Activated T-cell treated with anti-CD3 and anti-CD28 coated beads, Interleukin-2, amount 50 U/mL, for 4 hours (primary cell): ENCODE data around the gene GRK5. TPM values are rescaled to one million over a fixed set of nuclear protein-coding genes. Genes with fewer than 3 reads are reported as not detected.
"Not testable (repeated sequence)": the region's sequence is repeated elsewhere in the genome, so short reads cannot be mapped to it uniquely, and the experiment has no call there.

Experiments
- ATAC-seq, 2 donors: fragments of 200-7000 bp; cut with Tn5 transposase; one replicate each; pipeline ENCODE4 v1.10.0; 2021
- DNase-seq: peaks from one replicate; pipeline ENCODE4 v3.0.0-alpha.2; 2020
- H3K27me3 Mint-ChIP-seq: one replicate; pipeline ENCODE4 v1.8.0; 2021; ENCODE audit warnings: low read depth, mixed read lengths
- H3K36me3 Mint-ChIP-seq: one replicate; pipeline ENCODE4 v1.8.0; 2022; ENCODE audit warnings: mixed read lengths; ENCODE audit not compliant: insufficient read depth
- H3K4me1 Mint-ChIP-seq: one replicate; pipeline ENCODE4 v1.8.0; 2021; ENCODE audit warnings: low read depth, mixed read lengths
- H3K4me3 Mint-ChIP-seq: one replicate; pipeline ENCODE4 v1.8.0; 2021; ENCODE audit warnings: mild to moderate bottlenecking, moderate library complexity, mixed read lengths
- H3K9me3 Mint-ChIP-seq: one replicate; pipeline ENCODE4 v1.8.0; 2021; ENCODE audit warnings: mixed read lengths
- total RNA-seq, 3 donors: library from RNA; stranded (reverse); gene quantifications; one replicate each; pipeline ENCODE4 v1.2.1, GENCODE V29; 2021

GRK5 gene
- total RNA-seq, 3 donors from 2014 or later = 14.0 to 15.6 (median 15.3) TPM

DNA sequence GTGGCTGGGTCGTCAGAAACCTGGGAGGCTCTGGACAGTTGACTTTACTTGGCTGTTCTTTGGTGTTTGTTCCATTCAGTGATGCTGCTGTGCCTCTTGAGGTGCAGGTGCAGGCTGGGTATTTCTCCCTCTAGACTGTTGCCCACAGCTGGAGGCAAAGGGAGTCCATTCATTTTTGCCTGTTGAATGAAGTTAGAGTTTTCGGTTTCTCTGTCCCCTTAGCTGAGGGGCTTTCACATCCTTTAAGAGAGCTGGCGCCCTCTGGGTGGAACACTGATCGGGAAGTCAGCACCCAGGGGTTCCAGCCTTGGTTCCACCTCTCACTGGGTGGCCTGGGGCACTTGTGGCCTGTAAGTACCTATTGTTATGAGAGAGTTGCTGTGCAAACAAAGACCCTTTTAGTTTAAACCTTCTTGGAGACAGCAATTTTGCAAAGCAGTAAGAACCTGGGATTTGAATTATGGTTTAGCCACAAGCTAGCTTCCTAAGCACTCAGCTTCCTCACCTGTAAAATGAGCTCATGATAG, 67.2 kb downstream of the GRK5 start:
- DNase-seq (no peak), ATAC-seq (no peak)
- Mint-ChIP-seq H3K4me1 (peaks cover 61% of the 10 kb centered on the region), H3K4me3 (no peak overlapping the region), H3K36me3 (no peaks in the 10 kb centered on the region), H3K9me3 (no peaks in the 10 kb centered on the region), H3K27me3 (no peaks in the 10 kb centered on the region)

DNA sequence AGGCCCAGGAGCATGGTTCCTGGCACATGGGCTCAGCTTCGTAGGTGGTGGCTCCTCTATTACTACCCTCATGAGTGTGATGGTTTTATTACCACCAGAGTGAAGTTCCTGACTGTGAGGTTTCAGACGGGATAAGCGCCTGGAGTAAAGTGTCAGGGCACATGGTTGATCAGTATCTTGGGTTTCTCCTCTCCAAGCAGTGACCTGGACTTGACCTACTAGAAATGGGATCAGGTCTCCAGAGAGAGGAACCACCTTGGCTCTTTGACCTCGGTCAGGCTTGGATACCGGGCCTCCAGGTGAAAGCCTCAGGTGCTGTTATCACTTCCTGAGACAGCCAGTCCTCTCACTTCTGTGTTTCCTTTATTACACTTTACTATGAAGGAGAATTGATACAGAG, 67.7 kb downstream of the GRK5 start:
- H3K4me1 Mint-ChIP-seq = peaks cover 59% of the 10 kb centered on the region
- H3K27me3 Mint-ChIP-seq = no peaks in the 10 kb centered on the region
- H3K36me3 Mint-ChIP-seq = no peaks in the 10 kb centered on the region
- H3K4me3 Mint-ChIP-seq = no peak overlapping the region
- DNase-seq = no peak
- H3K9me3 Mint-ChIP-seq = no peaks in the 10 kb centered on the region
- ATAC-seq = no peak

DNA sequence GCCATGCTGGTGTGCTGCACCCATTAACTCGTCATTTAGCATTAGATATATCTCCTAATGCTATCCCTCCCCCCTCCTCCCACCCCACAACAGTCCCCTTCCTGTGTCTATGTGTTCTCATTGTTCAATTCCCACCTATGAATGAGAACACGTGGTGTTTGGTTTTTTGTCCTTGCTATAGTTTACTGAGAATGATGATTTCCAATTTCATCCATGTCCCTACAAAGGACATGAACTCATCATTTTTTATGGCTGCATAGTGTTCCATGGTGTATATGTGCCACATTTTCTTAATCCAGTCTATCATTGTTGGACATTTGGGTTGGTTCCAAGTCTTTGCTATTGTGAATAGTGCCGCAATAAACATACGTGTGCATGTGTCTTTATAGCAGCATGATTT, 68.8 kb downstream of the GRK5 start:
- DNase-seq, H3K9me3 Mint-ChIP-seq, H3K36me3 Mint-ChIP-seq, H3K27me3 Mint-ChIP-seq, ATAC-seq, H3K4me3 Mint-ChIP-seq: not testable (repeated sequence)
- H3K4me1 Mint-ChIP-seq = peaks cover 58% of the 10 kb centered on the region

DNA sequence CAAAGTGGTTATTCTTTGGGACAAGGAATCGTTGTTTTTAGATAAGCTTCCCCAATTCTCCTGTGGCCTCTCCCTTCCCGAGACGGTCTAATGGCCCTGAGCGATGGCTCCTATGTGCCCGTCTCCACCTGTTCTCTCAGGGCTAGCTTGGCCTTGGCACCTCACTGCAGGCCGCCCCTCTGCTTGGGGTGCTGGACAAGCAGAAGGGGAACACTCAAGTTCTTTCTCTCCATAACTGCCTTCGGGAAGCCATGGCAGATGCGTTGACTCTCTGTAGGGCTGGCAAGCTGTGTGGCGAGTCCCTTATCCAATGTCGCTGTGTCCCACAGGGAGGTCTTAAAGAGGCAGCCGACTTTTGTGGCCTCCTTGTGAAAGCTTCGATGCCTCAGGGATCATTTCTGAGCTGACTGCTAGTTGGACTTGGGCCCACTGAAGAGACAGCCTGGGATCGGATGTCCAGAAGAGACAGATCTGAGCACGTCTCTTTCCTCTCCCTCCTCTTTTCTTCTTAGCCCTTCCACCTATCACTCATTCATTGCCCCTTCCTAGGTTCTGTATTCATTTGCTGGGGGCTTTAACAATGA, 70.8 kb downstream of the GRK5 start:
- peaks cover 53% of the 10 kb centered on the region for H3K4me1 Mint-ChIP-seq
- peaks cover 5% of the 10 kb centered on the region for H3K36me3 Mint-ChIP-seq
- no peaks in the 10 kb centered on the region for H3K27me3 Mint-ChIP-seq
- no peak for DNase-seq
- H3K4me3 Mint-ChIP-seq = no peak overlapping the region
- no peak for ATAC-seq
- H3K9me3 Mint-ChIP-seq = no peaks in the 10 kb centered on the region

DNA sequence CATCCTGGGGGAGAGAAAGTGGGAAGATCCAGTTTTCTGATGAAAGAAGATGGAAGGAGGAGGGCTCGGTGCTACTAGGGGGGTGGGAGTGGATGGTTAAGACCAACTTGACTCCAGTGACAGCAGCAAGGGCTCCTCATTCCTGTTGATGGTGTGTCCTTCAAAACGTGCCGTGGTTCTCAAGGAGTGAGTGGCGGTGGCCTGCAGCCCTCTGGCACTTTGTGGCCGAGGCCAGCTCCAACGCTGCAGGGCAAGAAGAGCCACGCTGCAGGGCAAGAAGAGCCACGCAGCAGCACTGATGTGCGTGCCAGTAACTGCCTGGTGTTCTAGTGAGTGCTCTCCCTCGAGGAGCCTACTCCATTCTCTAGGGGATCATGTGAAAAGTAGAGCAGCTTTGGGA, 72.1 kb downstream of the GRK5 start:
- H3K4me3 Mint-ChIP-seq = no peak overlapping the region
- H3K9me3 Mint-ChIP-seq = no peaks in the 10 kb centered on the region
- H3K27me3 Mint-ChIP-seq = no peaks in the 10 kb centered on the region
- ATAC-seq = no peak
- peaks cover 5% of the 10 kb centered on the region for H3K36me3 Mint-ChIP-seq
- peaks cover 53% of the 10 kb centered on the region for H3K4me1 Mint-ChIP-seq
- no peak for DNase-seq

DNA sequence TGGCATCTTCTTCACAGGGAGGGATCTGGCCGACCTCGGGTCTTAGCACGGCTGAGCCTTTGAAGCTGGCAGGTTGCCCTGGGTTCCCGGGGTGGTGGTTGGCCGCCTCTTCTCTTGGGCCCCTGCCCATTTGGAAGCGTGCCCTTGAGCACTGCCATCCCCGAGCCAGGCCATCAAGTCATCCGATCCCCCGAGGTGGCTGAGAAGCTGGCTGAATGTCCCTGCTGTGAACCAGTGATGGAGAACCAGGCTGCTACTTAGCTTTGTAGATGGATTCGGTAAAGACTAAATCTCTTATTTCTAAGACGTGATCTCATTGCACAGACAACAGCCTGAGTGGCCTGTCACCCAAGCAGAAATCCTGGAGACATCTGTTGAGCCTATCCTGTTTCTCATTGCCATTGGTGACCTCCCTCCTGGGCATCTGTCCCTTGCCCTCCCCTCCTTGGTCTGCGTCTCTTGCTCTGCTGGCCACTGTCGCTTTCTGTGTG, 74.3 kb downstream of the GRK5 start:
- ATAC-seq = no peak
- Mint-ChIP-seq H3K4me1 (peaks cover 64% of the 10 kb centered on the region), H3K4me3 (no peak overlapping the region), H3K9me3 (no peaks in the 10 kb centered on the region), H3K36me3 (peaks cover 5% of the 10 kb centered on the region), H3K27me3 (no peaks in the 10 kb centered on the region)
- no peak for DNase-seq

DNA sequence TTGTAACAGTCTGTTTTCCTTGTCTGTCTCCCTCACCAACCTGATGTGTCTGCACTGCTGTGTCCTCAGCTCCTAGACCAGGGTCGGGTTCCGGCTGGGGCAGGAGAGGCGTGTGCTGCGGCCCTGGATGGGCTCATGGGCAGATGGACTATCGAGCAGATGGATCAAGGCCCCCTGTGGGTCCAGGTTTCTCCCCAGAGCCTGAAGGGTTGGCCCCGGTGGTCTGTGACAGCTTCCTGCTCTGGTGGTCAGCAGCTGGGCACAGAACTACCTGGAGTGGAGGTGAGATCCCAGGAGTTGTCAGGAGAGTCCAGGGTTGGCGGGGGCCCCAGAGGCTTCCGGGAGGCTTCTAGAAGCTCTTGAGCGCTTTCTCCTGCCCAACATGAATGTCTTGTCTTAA, 75.1 kb downstream of the GRK5 start:
- Mint-ChIP-seq H3K4me3 (no peak overlapping the region), H3K27me3 (no peaks in the 10 kb centered on the region), H3K4me1 (peaks cover 68% of the 10 kb centered on the region)

DNA sequence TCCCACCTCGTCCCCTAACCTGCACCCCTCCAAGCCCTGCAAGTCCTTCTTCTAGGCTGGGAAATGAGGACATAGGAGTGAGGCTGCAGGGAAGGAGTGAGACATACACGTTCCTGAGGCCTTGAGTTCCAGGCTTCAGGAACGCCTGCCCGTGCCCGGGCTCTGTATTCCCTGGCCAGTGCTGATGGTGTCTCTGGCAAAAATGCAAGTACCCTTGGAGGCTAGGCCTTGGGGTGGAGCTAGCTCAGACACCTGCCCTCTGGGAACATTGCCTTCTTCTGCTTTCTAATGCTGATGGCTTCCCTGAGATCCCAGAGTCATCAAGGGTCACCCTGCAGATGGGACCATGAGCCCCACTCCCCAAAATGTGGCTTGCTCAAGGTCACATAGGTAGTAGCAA, 76.0 kb downstream of the GRK5 start:
- Mint-ChIP-seq H3K4me3 (no peak overlapping the region), H3K36me3 (peaks cover 5% of the 10 kb centered on the region), H3K27me3 (no peaks in the 10 kb centered on the region), H3K9me3 (no peaks in the 10 kb centered on the region), H3K4me1 (peaks cover 73% of the 10 kb centered on the region)
- ATAC-seq (no peak), DNase-seq (no peak)

More for the DNA sequence above, 75.1 kb downstream of the GRK5 start:
- Mint-ChIP-seq H3K9me3 (no peaks in the 10 kb centered on the region), H3K36me3 (peaks cover 5% of the 10 kb centered on the region)
- DNase-seq (no peak), ATAC-seq (no peak)

DNA sequence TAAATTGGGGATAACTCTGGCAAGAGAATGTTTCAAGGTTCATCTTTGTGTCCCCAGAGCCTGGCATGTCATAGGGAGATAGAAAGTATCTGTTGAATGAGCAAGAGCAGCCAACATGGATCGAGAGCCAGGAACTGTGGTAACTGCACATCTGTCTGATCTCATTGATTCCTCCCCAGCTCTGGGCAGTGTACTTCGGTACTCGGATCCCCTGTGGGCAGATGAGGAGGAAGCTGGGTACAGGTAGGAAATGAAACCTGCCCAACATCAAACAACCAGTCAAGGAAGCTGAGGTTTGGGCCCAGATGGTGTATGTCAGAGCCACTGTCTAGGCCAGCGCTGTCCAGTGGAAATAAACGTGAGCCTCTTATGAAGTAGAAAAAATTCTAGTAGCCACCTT, 76.4 kb downstream of the GRK5 start:
- ATAC-seq (peak; percentile 23 to 39), DNase-seq (no peak)
- peaks cover 76% of the 10 kb centered on the region for H3K4me1 Mint-ChIP-seq
- peaks cover 5% of the 10 kb centered on the region for H3K36me3 Mint-ChIP-seq
- H3K9me3 Mint-ChIP-seq = no peaks in the 10 kb centered on the region
- H3K4me3 Mint-ChIP-seq = peak overlapping the region; percentile 47
- H3K27me3 Mint-ChIP-seq = no peaks in the 10 kb centered on the region

DNA sequence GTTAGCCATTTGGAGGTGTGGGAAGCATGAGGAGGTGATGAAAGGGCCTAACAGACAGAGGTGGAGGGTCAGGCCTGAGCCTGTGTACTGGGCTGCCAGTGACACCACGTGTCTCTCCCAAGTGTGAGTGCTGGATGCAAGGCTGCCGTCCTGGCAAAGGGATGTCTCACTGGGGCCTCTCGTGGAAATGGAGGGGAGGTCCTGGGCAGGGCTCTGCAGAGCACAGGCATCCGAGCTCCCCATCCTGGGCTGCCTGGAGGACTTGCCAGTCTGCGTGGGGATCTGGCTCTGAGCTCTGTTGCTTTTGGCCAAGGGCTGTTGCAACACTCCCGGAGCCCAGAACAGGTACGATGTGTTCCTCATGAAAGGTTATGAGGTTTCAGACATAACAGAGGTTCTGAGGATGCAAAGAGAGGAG, 77.3 kb downstream of the GRK5 start:
- peak overlapping the region; percentile 72 for H3K4me3 Mint-ChIP-seq
- H3K4me1 Mint-ChIP-seq = peaks cover 81% of the 10 kb centered on the region
- H3K36me3 Mint-ChIP-seq = peaks cover 5% of the 10 kb centered on the region
- no peak for ATAC-seq
- H3K27me3 Mint-ChIP-seq = no peaks in the 10 kb centered on the region
- H3K9me3 Mint-ChIP-seq = no peaks in the 10 kb centered on the region
- no peak for DNase-seq

DNA sequence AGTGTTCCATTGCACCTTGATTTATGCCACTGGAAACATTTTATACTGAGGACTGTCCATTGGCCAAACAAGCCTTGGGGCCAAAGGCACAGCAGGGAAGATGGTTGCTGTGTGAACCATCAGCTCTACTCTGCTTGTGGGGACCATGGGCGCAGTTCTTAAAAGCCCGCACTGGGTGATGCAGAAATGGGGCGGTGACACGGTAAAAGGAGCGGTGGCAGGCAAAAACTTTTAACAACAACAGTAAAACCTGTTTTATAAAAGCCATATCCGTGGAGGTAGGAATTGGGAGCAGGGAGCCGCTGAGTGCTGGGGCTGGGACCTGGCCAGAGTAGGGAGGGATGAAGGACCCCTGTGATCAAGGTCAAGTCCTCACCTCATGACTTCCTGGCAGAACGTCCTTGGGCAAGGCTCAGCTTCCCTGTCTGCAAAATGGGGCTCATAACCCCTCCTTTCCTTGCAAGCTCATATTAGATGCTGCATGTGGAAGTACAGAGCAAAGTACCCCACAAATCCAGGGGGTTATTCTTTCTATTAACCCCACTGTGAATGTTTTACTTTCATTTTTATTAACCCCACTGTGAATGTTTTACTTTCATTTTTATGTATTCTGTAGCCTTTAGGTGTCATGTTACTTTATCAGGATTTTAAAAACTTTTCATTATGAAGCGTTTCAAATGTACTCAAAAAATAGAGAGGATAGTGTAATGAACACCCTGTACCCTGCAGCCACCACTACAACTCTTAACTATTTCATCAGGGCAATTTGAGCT, 78.3 kb downstream of the GRK5 start:
- DNase-seq = no peak
- peak; percentile 67 to 68 for ATAC-seq
- peak overlapping the region; percentile 72 for H3K4me3 Mint-ChIP-seq
- no peaks in the 10 kb centered on the region for H3K9me3 Mint-ChIP-seq
- H3K36me3 Mint-ChIP-seq = peaks cover 5% of the 10 kb centered on the region
- H3K27me3 Mint-ChIP-seq = no peaks in the 10 kb centered on the region
- H3K4me1 Mint-ChIP-seq = peaks cover 82% of the 10 kb centered on the region

DNA sequence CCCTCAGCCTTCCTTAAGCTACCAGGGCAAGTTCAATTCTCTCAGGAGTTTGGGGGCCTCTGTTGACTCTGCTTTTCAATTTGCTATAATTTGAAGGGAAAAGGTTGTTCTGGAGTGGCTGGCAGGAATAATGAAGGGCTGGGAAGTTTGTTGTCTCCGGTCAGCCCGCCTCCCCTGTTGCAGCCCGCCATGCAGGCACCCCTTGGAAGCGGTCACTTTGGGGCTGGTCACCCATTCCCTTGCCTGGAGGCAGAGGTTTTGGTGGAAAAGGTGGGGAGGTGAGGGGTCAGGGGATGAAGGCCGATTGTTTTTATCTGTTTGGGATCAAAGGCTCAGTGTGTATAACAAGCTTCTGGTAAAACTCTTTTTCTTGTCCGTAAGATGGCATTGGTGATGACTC, 79.1 kb downstream of the GRK5 start:
- no peaks in the 10 kb centered on the region for H3K27me3 Mint-ChIP-seq
- peak overlapping the region; percentile 72 for H3K4me3 Mint-ChIP-seq
- ATAC-seq (no peak), DNase-seq (no peak)
- peaks cover 81% of the 10 kb centered on the region for H3K4me1 Mint-ChIP-seq
- no peaks in the 10 kb centered on the region for H3K9me3 Mint-ChIP-seq
- peaks cover 5% of the 10 kb centered on the region for H3K36me3 Mint-ChIP-seq

DNA sequence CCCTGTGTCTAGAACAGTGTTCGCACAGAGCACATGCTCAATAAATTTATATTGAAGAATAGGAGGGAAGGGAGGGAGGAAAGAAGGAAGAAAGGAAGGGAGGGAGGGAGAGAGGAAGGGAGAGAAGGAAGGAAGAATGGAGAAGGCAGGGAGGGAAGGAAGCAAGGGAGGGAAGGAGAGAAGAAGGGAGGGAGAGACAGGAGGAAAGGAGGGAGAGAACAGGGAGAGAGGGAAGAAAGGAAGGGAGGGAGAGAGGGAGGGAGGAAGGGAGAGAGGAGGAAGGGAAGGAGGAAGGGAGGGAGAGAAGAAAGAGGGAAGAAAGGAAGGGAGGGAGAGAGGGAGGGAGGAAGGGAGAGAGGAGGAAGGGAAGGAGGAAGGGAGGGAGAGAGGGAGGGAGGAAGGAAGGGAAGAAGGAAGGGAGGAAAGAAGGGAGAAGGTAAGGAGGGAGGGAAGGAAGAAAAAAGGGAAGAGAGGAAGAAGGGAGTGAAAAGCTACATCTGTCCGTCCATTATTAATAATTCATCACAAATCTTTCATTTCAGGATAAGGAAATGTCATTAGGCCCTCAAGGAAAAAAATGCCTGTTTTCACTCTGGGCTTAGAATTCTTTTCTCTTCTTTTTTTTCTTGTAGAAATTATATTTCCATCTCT, 79.7 kb downstream of the GRK5 start:
- peaks cover 80% of the 10 kb centered on the region for H3K4me1 Mint-ChIP-seq
- H3K4me3 Mint-ChIP-seq = no peak overlapping the region
- DNase-seq (no peak), ATAC-seq (no peak)
- H3K36me3 Mint-ChIP-seq = peaks cover 2% of the 10 kb centered on the region
- no peaks in the 10 kb centered on the region for H3K27me3 Mint-ChIP-seq
- H3K9me3 Mint-ChIP-seq = no peaks in the 10 kb centered on the region

DNA sequence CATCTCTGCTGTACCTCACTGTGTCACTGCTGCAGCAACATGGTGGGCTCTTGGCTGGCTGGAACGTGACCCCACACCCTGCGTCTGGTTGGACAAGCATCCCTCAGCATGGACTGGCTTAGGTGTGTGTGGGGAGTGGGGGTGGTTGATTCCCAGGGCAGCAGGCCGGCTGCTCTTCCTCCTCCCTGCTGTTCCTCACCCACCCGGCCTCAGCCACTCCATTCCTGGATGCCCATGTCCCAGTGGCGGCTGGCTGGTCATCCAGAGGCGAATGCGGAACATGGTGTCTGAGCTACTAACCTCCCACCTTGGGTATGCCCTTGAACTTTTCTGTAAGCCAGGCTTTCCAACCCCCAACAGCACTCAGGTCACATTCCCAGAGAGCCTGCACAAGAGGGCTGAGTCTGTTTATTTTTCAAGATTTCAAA, 81.2 kb downstream of the GRK5 start:
- H3K27me3 Mint-ChIP-seq = no peaks in the 10 kb centered on the region
- DNase-seq (no peak), ATAC-seq (no peak)
- H3K4me3 Mint-ChIP-seq = no peak overlapping the region
- H3K36me3 Mint-ChIP-seq = no peaks in the 10 kb centered on the region
- H3K4me1 Mint-ChIP-seq = peaks cover 84% of the 10 kb centered on the region
- no peaks in the 10 kb centered on the region for H3K9me3 Mint-ChIP-seq
